GM08714 (cell line): ENCODE measurements around the gene VSTM2B.
"Not testable (repeated sequence)": the region's sequence is repeated elsewhere in the genome, so short reads cannot be mapped to it uniquely, and the experiment has no call there.

Experiments used
- H3K4me3 ChIP-seq: fragments of 200-500 bp; sonication (Bioruptor generic); 2 replicates; pipeline ENCODE4 v1.5.1; 2014; ENCODE audit warnings: mild to moderate bottlenecking, low read length, inconsistent platforms
- ZNF274 ChIP-seq: IDR thresholded peaks from 2 replicates; pipeline ENCODE4 v1.6.1; 2012; ENCODE audit warnings: mild to moderate bottlenecking, low read depth, low read length

Gene VSTM2B

GRCh38 chr19:29548483-29549085, 22.8 kb downstream of the VSTM2B start:
- TF ChIP-seq ZNF274: no peak
- H3K4me3 ChIP-seq: no peak overlapping the region

DNA sequence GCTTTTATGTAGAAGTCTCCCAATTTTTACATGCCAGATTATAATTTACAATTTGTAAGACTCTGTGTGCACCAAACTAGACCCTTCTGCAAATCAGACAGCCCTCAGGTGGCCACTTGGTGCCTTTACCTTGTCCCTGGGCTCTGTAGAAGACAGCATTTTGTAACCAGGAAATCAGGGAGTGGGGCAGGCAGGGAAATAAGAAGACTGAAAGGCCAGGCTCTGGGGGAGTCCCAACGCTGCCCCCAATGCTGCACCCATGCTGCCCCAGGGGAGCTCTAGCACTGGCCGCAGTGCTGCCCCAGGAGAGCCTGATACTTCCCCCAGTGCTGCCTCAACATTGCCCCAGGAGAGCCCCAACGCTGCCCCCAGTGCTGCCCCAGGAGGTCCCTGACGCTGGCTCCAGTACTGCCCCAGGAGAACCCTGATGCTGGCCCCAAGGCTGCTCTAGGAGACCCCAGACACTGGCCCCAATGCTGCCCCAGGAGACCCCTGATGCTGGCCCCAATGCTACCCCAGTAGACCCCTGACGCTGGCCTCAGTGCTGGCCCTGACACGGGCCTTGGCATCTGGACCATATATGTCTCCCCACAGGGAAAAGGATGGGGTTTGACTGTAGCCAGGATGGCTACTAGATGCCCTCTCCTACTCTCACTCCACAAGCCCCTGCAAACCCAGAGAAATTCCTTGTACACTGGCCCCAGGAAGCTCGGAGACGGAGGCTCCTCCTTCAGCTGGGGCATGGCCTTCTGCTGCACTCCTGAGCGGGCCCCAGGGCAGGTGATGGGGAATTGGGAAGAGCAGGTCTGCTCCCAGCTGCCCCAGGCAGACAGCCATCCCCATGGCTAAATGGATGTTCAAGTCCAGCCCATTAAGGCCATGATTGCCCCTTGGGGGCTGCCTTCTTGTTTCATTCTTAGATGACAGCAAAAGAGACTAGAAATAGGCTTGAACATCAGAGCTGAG, 23.6 kb downstream of the VSTM2B start:
- TF ChIP-seq ZNF274: no peak
- no peak overlapping the region for H3K4me3 ChIP-seq

DNA sequence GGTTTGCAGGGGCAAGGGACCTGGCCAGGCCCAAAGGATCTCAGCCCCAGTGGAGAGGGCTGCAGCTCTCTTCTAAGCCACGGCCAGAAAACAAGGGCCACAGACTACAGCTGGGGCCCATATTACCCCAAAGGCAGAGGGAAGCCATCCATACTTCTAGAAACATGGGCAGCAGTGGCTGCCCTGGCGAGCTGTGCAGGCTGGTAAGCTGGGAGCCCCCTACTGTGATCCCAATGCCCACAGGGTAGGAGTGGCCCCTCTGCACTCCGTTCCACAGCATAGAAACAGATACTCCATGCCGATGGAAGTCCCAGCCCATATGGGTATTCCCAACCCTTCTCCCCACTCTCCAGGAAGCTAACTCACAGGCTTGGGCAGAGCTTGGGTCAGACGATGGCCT, 25.1 kb downstream of the VSTM2B start:
- TF ChIP-seq ZNF274: no peak
- no peak overlapping the region for H3K4me3 ChIP-seq

DNA sequence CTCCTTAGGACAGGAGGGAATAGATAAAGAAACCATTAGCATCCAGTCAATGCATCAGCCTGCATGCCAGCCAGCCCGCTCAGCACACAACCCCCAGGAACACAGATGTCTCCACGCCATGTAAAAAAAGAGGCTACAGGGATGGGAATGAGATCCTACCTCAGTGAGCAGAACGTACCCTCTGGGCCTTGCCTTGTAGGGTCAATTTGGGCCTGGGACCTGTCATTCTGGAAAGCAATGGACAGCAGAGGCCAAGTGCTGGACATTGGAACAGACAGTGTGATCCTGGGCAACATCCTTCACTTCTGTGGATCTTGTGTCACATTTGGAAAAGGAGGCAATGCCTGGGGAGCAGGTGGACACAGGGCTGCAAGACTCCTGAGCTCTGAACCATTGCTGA, 26.0 kb downstream of the VSTM2B start:
- no peak overlapping the region for H3K4me3 ChIP-seq
- no peak for TF ChIP-seq ZNF274

GRCh38 chr19:29552454-29553280, 26.9 kb downstream of the VSTM2B start:
- H3K4me3 ChIP-seq: no peak overlapping the region
- no peak for TF ChIP-seq ZNF274

- no peak overlapping the region for H3K4me3 ChIP-seq
- no peak for TF ChIP-seq ZNF274
Measured at GRCh38 chr19:29554149-29554548, 28.4 kb downstream of the VSTM2B start.

DNA sequence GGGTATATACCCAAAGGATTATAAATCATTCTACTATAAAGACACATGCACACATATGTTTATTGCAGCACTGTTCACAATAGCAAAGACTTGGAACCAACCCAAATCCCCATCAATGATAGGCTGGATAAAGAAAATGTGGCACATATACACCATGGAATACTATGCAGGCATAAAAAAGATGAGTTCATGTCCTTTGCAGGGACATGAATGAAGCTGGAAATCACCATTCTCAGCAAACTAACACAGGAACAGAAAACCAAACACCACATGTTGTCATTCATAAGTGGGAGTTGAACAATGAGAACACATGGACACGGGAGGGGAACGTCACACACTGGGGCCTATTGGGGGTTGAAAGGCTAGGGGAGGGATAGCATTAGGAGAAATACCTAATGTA, 33.3 kb downstream of the VSTM2B start:
- not testable (repeated sequence) for H3K4me3 ChIP-seq

- TF ChIP-seq ZNF274: no peak
- H3K4me3 ChIP-seq: no peak overlapping the region
Measured at GRCh38 chr19:29559743-29560142, 33.9 kb downstream of the VSTM2B start.

DNA sequence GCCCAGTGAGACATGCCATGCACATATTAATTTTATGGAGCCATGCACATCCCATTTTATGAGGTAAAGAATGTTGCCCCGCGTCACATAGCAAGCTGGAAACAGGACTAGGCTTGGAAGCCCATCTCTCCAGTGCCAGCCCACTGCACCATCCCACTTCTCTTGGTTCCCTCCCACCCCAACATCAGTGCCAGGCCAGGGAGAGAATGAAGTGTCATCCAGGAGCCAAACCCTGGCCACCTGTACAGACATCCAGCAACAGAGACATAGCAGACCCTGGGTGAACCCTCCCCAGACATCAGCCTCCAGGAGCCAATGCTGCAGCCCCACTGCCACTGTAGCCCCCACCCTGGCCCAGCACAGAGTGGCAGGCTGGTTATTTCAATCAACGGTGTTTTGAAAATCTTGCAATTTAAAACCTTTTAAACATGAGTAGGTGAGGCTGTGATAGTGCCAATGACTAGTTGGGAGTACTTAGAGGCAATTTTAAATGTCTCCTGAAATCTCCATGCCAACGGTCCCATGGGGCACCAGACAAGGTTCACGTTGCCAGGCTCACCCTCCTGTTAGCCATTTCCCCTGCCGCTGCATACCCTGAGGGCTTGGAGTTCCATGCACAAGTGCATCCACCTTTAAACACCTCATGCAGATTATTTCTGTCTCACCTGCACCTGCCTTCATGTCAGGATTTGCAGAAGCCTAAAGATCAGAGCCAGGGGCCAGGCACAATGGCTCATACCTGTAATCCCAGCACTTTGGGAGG, 34.7 kb downstream of the VSTM2B start:
- no peak for TF ChIP-seq ZNF274

GRCh38 chr19:29561601-29562000, 35.8 kb downstream of the VSTM2B start:
- TF ChIP-seq ZNF274: no peak
- no peak overlapping the region for H3K4me3 ChIP-seq

More for the DNA sequence above, 34.7 kb downstream of the VSTM2B start:
- H3K4me3 ChIP-seq: no peak overlapping the region

- H3K4me3 ChIP-seq: no peak overlapping the region
- TF ChIP-seq ZNF274: no peak
Measured at GRCh38 chr19:29562299-29563297, 36.8 kb downstream of the VSTM2B start.

GRCh38 chr19:29563486-29564101, 37.8 kb downstream of the VSTM2B start:
- H3K4me3 ChIP-seq: no peak overlapping the region
- no peak for TF ChIP-seq ZNF274
